ENCODE data around the gene CIAPIN1. TPM values are rescaled to one million over a fixed set of nuclear protein-coding genes. Genes with fewer than 3 reads are reported as not detected.

Gene CIAPIN1
- total RNA-seq, 1 experiment from 2014 or later: 68.5 TPM

DNA sequence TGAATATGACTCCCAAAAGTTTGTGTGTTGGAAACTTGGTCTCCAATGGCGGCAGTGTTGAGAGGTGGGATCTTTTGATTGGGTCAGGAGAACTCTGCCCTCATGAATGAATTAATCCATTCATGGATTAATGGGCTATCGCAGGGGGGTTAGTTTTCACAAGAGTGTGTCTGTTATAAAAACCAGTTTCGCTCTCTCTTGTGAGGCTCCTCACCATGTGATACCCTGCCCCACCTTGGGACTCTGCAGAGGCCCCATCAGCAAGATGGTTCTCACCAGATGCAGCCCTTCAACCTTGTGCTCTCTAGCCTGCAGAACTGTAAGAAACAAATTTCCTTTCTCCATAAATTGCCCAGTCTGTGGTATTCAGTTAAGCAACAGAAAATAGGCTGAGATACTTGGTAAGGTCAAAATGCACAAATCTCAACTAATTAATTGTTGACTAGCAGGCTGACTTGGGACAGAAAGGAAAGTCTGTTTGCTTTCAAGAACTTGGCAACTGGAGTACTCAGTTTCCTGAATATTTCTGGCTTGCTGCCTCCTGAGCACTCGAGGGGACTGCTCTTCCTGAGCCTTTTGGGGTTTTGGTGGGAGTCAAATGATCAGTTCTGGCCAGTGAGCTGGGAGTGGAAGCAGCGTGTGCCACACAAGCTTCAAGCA is 56.4 kb downstream of the CIAPIN1 start:
- H3K27ac ChIP-seq (ENCODE audit: low read depth, low read length): no peak overlapping the region
- no peaks in the 10 kb centered on the region for H3K4me1 ChIP-seq (ENCODE audit: control insufficient read depth in 1 of 2, insufficient read depth in 2 of 2, low read length in 2 of 2)
- BruUV-seq (replicated peaks): no TSS peak
- no peak overlapping the region for H3K9ac ChIP-seq (ENCODE audit: low read length)
- no peaks in the 10 kb centered on the region for H3K36me3 ChIP-seq (ENCODE audit: control insufficient read depth in 1 of 2, insufficient read depth in 2 of 2, low read length in 2 of 2)
- no peak overlapping the region for H3K4me3 ChIP-seq (replicated peaks in 1 of 2; ENCODE audit: low read depth in 1 of 2, low read length in 2 of 2)
- intact Hi-C loops (cut with micrococcal nuclease): no loop called here
- CTCF ChIA-PET: interaction anchor here (1.0 kb wide), 1 partner anchor 74 kb away, joined by 3 read pairs; no protein-coding TSS in a partner anchor
- no peaks in the 10 kb centered on the region for H4K20me1 ChIP-seq (ENCODE audit: insufficient read depth)
- POLR2A ChIA-PET: interaction anchor here (0.7 kb wide), 1 partner anchor 402 kb away, joined by 3 read pairs; no protein-coding TSS in a partner anchor
- ATAC-seq (no peak), DNase-seq (ENCODE audit: low read depth, low spot score) (no peak)
- RAD21 ChIA-PET (ENCODE audit: low non-redundant PET in 1 of 2, low total read pairs in 2 of 2, uncharacterized antibody in 2 of 2, unreplicated experiment in 2 of 2): no interaction called here
- H2AFZ ChIP-seq (ENCODE audit: low read depth, low read length, poor library complexity, severe bottlenecking): no peak overlapping the region
- H3K79me2 ChIP-seq (ENCODE audit: insufficient read depth, low read length): no peaks in the 10 kb centered on the region
- 0 out of 2 replicates have a peak, but pooled peaks cover 3% of the 10 kb centered on the region for H3K27me3 ChIP-seq (ENCODE audit: insufficient read depth, low read length)
- no peaks in the 10 kb centered on the region for H3K9me2 ChIP-seq (ENCODE audit: insufficient read depth)
- TF ChIP-seq POLR2A (IDR thresholded peaks at IDR 0.05; ENCODE audit: borderline replicate concordance, extremely low read depth, insufficient read depth, insufficient read length) (no peak), POLR2AphosphoS5 (IDR thresholded peaks at IDR 0.05; ENCODE audit: low read depth, low read length) (no peak), FOSL1 (IDR thresholded peaks at IDR 0.05; ENCODE audit: low read depth) (no peak), SP1 (IDR thresholded peaks at IDR 0.05; ENCODE audit: low read depth) (no peak), RAD21 (IDR thresholded peaks at IDR 0.05; ENCODE audit: low read depth) (no peak), TCF7L2 (IDR thresholded peaks at IDR 0.05; ENCODE audit: borderline replicate concordance, extremely low read depth, insufficient read depth, insufficient read length) (no peak), EGR1 (IDR thresholded peaks at IDR 0.05; ENCODE audit: low read depth) (no peak), SIN3A (IDR thresholded peaks at IDR 0.05; ENCODE audit: low read depth) (no peak), CEBPB (IDR thresholded peaks at IDR 0.05; ENCODE audit: low read depth) (no peak), ELF1 (IDR thresholded peaks at IDR 0.05; ENCODE audit: borderline replicate concordance, low read depth) (no peak), ZFX (IDR thresholded peaks at IDR 0.05) (no peak)
- TF ChIP-seq, protein P1, sequence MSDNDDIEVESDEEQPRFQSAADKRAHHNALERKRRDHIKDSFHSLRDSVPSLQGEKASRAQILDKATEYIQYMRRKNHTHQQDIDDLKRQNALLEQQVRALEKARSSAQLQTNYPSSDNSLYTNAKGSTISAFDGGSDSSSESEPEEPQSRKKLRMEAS (IDR thresholded peaks at IDR 0.05): no peak
- TF ChIP-seq, protein P2, sequence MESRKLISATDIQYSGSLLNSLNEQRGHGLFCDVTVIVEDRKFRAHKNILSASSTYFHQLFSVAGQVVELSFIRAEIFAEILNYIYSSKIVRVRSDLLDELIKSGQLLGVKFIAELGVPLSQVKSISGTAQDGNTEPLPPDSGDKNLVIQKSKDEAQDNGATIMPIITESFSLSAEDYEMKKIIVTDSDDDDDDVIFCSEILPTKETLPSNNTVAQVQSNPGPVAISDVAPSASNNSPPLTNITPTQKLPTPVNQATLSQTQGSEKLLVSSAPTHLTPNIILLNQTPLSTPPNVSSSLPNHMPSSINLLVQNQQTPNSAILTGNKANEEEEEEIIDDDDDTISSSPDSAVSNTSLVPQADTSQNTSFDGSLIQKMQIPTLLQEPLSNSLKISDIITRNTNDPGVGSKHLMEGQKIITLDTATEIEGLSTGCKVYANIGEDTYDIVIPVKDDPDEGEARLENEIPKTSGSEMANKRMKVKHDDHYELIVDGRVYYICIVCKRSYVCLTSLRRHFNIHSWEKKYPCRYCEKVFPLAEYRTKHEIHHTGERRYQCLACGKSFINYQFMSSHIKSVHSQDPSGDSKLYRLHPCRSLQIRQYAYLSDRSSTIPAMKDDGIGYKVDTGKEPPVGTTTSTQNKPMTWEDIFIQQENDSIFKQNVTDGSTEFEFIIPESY (IDR thresholded peaks at IDR 0.05; ENCODE audit: extremely low read depth, insufficient replicate concordance, low read length): no peak
- H3K9me3 ChIP-seq (ENCODE audit: control insufficient read depth in 1 of 2, insufficient read depth in 1 of 2, low read depth in 1 of 2, low read length in 2 of 2): no peaks in the 10 kb centered on the region
- H3K4me2 ChIP-seq (ENCODE audit: low read length): no peak overlapping the region
